Spleen (tissue), 11 donors: Measurements from ENCODE around the gene DIP2C. TPM values are rescaled to one million over a fixed set of nuclear protein-coding genes. Genes with fewer than 3 reads are reported as not detected.

Source experiments
- DNase-seq: peaks from one replicate; pipeline ENCODE4 v3.0.0-alpha.2; 2020
- H3K27ac ChIP-seq, 8 donors: fragments of 200-600 bp; sonication (generic) in 7 of 8; 1 replicate in 4 of 8; 2 replicates in 4 of 8; pipeline versions ENCODE4 v1.5.0 to v1.8.0; 2016 to 2021; ENCODE audit warnings: inconsistent platforms in 4 of 8, mild to moderate bottlenecking in 4 of 8, moderate library complexity in 1 of 8
- H3K27me3 ChIP-seq, 7 donors: fragments of 200-600 bp; sonication (generic) in 6 of 7; replicated peaks in 1 of 7; 1 replicate in 4 of 7; 2 replicates in 3 of 7; pipeline versions ENCODE4 v1.5.0 to v1.8.0; 2016 to 2021; ENCODE audit warnings: inconsistent platforms in 3 of 7, mild to moderate bottlenecking in 1 of 7
- H3K36me3 ChIP-seq, 6 donors: fragments of 200-600 bp; sonication (generic) in 5 of 6; 1 replicate in 4 of 6; 2 replicates in 2 of 6; pipeline versions ENCODE4 v1.5.0 to v1.8.0; 2016 to 2021; ENCODE audit warnings: inconsistent platforms in 2 of 6
- H3K4me1 ChIP-seq, 6 donors: fragments of 200-600 bp; sonication (generic) in 5 of 6; 1 replicate in 3 of 6; 2 replicates in 3 of 6; pipeline versions ENCODE4 v1.5.0 to v1.8.0; 2016 to 2021; ENCODE audit warnings: inconsistent platforms in 3 of 6
- H3K4me3 ChIP-seq, 8 donors: fragments of 200-600 bp; sonication (generic) in 7 of 8; 1 replicate in 4 of 8; 2 replicates in 4 of 8; pipeline versions ENCODE4 v1.5.0 to v1.8.0; 2016 to 2021; ENCODE audit warnings: inconsistent platforms in 4 of 8, mild to moderate bottlenecking in 4 of 8, moderate library complexity in 2 of 8
- H3K9me3 ChIP-seq, 8 donors: fragments of 200-600 bp; sonication (generic) in 7 of 8; 1 replicate in 4 of 8; 2 replicates in 4 of 8; pipeline versions ENCODE4 v1.5.0 to v1.8.0; 2016 to 2021; ENCODE audit warnings: inconsistent platforms in 4 of 8
- CTCF ChIP-seq, 11 experiments: fragments of 200-600 bp in 7 of 11; fragments of 450-650 bp in 4 of 11; sonication (generic) in 4 of 11; IDR thresholded peaks in 8 of 11; conservative IDR thresholded peaks in 3 of 11; 1 replicate in 7 of 11; 2 replicates in 4 of 11; pipeline versions ENCODE4 v1.4.0 to v1.8.0; 2016 to 2021; ENCODE audit warnings: antibody characterized with exemption in 11 of 11, inconsistent platforms in 4 of 11, mild to moderate bottlenecking in 1 of 11
- POLR2A ChIP-seq, 3 donors: fragments of 450-650 bp; IDR thresholded peaks; one replicate each; pipeline ENCODE4 v1.5.1; 2017; ENCODE audit warnings: antibody characterized with exemption in 3 of 3, mild to moderate bottlenecking in 1 of 3
- POLR2AphosphoS5 ChIP-seq, 3 donors: sonication (generic); formaldehyde crosslinking; IDR thresholded peaks; one replicate each; pipeline ENCODE4 v1.5.1; 2017; ENCODE audit warnings: antibody characterized with exemption in 3 of 3
- WGBS, 5 donors: extraction: QIAGEN DNeasy Blood & Tissue Kit in 3 of 5; methylation state at CpG; one replicate each; pipeline versions ENCODE4 v1.1.5 to v1.1.7; 2013 to 2018; 5-methylcytosine and 5-hydroxymethylcytosine counted together
- intact Hi-C: fragments of 100-400 bp; cut with DNase I; formaldehyde crosslinking; loops from one replicate; pipeline ENCODE4 v1.15.0; 2023; ENCODE audit warnings: low total_unique reads
- polyA plus RNA-seq, 3 donors: library from polyadenylated mRNA; stranded (reverse); fragments of 200-250 nt; gene quantifications; one replicate each; pipeline ENCODE4 v1.2.1, GENCODE V29; 2013
- total RNA-seq, 7 donors: library from RNA; depleted of rRNA in 3 of 7; stranded (reverse); fragments of >200 nt in 3 of 7; fragmentation: NEBNext Ultra II Directional in 4 of 7; extraction: Animal tissue kit (Norgen Biotek cat#: 25700) in 4 of 7; gene quantifications; one replicate each; pipeline versions ENCODE4 v1.1.0 to v1.2.1, GENCODE V29; 2016 to 2021
- donor health status: healthy with polysubstance abuse.
- donor health status: DM: no; HTN: no; CAD: no; lungs with moderate emphysema.
- donor health status: DM: no; HTN: no; CAD: no.
- donor health status: Bipolar disorder and iron deficiency.
- donor health status: healthy.
- donor health status: DM: no; HTN: no; CAD: no.
- donor health status: DM: yes; HTN: yes; CAD: no.

DIP2C gene
- total and polyA plus RNA-seq, 10 donors = 2.2 to 13.1 (median 9.0) TPM

- intact Hi-C loops = no loop called here
- no peak overlapping the region for H3K27ac ChIP-seq
Observed at GRCh38 chr10:677038-677437, 12.4 kb downstream of the DIP2C start.

GRCh38 chr10:676178-676577, 13.3 kb downstream of the DIP2C start:
- intact Hi-C loops = no loop called here
- TF ChIP-seq POLR2A (IDR thresholded peaks at IDR 0.05) (no peak), POLR2AphosphoS5 (IDR thresholded peaks at IDR 0.05) (no peak), CTCF (IDR thresholded peaks at IDR 0.05 in 8 of 11, conservative IDR thresholded peaks at IDR 0.05 in 3 of 11) (no peak)
- DNase-seq = no peak
- Histone ChIP-seq H3K9me3 (peaks cover 0 to 3% (median 0%) of the 10 kb centered on the region in 8 donors), H3K4me1 (peaks cover 0 to 13% (median 3%) of the 10 kb centered on the region in 6 donors), H3K27ac (no peak overlapping the region), H3K36me3 (no peaks in the 10 kb centered on the region), H3K27me3 (no peaks in the 10 kb centered on the region), H3K4me3 (no peak overlapping the region)
- WGBS, 5 donors = 68 to 77% (median 76%) methylated on average over 3 of the region's 3 CpGs

More at GRCh38 chr10:677038-677437, 12.4 kb downstream of the DIP2C start:
- DNase-seq = no peak
- WGBS, 5 donors = 86 to 98% (median 97%) methylated on average over 1 of the region's 1 CpG
- TF ChIP-seq POLR2AphosphoS5 (IDR thresholded peaks at IDR 0.05) (no peak), POLR2A (IDR thresholded peaks at IDR 0.05) (no peak), CTCF (IDR thresholded peaks at IDR 0.05 in 8 of 11, conservative IDR thresholded peaks at IDR 0.05 in 3 of 11) (no peak)
- no peaks in the 10 kb centered on the region for H3K27me3 ChIP-seq
- H3K9me3 ChIP-seq = peaks cover 0 to 3% (median 0%) of the 10 kb centered on the region in 8 donors
- no peaks in the 10 kb centered on the region for H3K36me3 ChIP-seq
- H3K4me3 ChIP-seq = no peak overlapping the region
- H3K4me1 ChIP-seq = peaks cover 0 to 18% (median 3%) of the 10 kb centered on the region in 6 donors

- WGBS, 5 donors = 71 to 85% (median 78%) methylated on average over 4 of the region's 4 CpGs
- TF ChIP-seq POLR2AphosphoS5 (IDR thresholded peaks at IDR 0.05) = no peak
- TF ChIP-seq CTCF (IDR thresholded peaks at IDR 0.05 in 8 of 11, conservative IDR thresholded peaks at IDR 0.05 in 3 of 11) = no peak
- no peak for TF ChIP-seq POLR2A (IDR thresholded peaks at IDR 0.05)
- H3K27ac ChIP-seq = no peak overlapping the region
- DNase-seq = no peak
- no peaks in the 10 kb centered on the region for H3K27me3 ChIP-seq
- intact Hi-C loops = no loop called here
- H3K36me3 ChIP-seq = no peaks in the 10 kb centered on the region
- peaks cover 0 to 12% (median 2%) of the 10 kb centered on the region in 6 donors for H3K4me1 ChIP-seq
- no peak overlapping the region for H3K4me3 ChIP-seq
- H3K9me3 ChIP-seq = peaks cover 0 to 3% (median 0%) of the 10 kb centered on the region in 8 donors
Observed at GRCh38 chr10:675532-675931, 13.9 kb downstream of the DIP2C start.

- DNase-seq = no peak
- Histone ChIP-seq H3K9me3 (peaks cover 0 to 3% (median 0%) of the 10 kb centered on the region in 8 donors), H3K36me3 (no peaks in the 10 kb centered on the region), H3K4me3 (no peak overlapping the region), H3K27me3 (no peaks in the 10 kb centered on the region), H3K4me1 (peaks cover 0 to 4% (median 0%) of the 10 kb centered on the region in 6 donors), H3K27ac (no peak overlapping the region)
- WGBS, 5 donors = 76 to 84% (median 77%) methylated on average over 9 of the region's 9 CpGs
- intact Hi-C loops = no loop called here
- no peak for TF ChIP-seq CTCF (IDR thresholded peaks at IDR 0.05 in 8 of 11, conservative IDR thresholded peaks at IDR 0.05 in 3 of 11)
- TF ChIP-seq POLR2AphosphoS5 (IDR thresholded peaks at IDR 0.05) = no peak
- TF ChIP-seq POLR2A (IDR thresholded peaks at IDR 0.05) = no peak
Observed at GRCh38 chr10:673492-673891, 16.0 kb downstream of the DIP2C start.
